K562 (cell line): ENCODE data around the gene CACNA1A. TPM values are rescaled to one million over a fixed set of nuclear protein-coding genes. Genes with fewer than 3 reads are reported as not detected.

ENCODE experiments used
- ATAC-seq: fragments of 200-7000 bp; cut with Tn5 transposase; 3 replicates; pipeline ENCODE4 v1.9.1; 2020; ENCODE audit warnings: moderate library complexity
- BruUV-seq: library from RNA; stranded (reverse); fragments of 400-500 nt; replicated peaks from 2 replicates; lab custom pipeline; 2021; lab: Mats Ljungman, UMichigan
- CTCF ChIA-PET: fragments of 300-600 bp; formaldehyde crosslinking; extraction: SDS; loops from one replicate; lab custom pipeline; 2021; ENCODE audit warnings: low intra/inter-chr PET ratio; lab: Yijun Ruan, JAX
- POLR2A ChIA-PET: fragments of 300-600, 350-650 bp; sonication (Branson Sonifier 250); formaldehyde crosslinking; extraction: SDS; loops from one replicate; lab custom pipeline; 2021; ENCODE audit warnings: antibody characterized with exemption, inconsistent platforms; lab: Yijun Ruan, JAX
- DNase-seq, 4 experiments: peaks; one replicate each; pipeline versions ENCODE4 v3.0.0 to v3.0.0-alpha.2; 2011 to 2018; ENCODE audit warnings: low spot score in 3 of 4, mixed read lengths in 3 of 4; ENCODE audit errors: extremely low read depth in 1 of 4
- FAIRE-seq: peaks from 2 replicates; lab custom pipeline; 2011; peaks lifted over from hg19 to GRCh38; lab: Jason Lieb, UNC
- H2AFZ ChIP-seq: 2 replicates; pipeline ENCODE4 v1.6.0; 2011; ENCODE audit warnings: low read depth, low read length, control low read depth, inconsistent platforms
- H3K27ac ChIP-seq: fragments of 200-600 bp; 3 replicates; pipeline ENCODE4 v1.8.0; 2011; ENCODE audit warnings: low read depth, mild to moderate bottlenecking, control low read depth, inconsistent platforms, low read length, moderate library complexity, mixed read lengths; ENCODE audit errors: extremely low read depth
- H3K27me3 ChIP-seq, 2 experiments: fragments of 300-600 bp in 1 of 2; 2 replicates in 1 of 2; 3 replicates in 1 of 2; pipeline versions ENCODE4 v1.6.0 to v1.8.0; 2011; ENCODE audit warnings: inconsistent platforms in 2 of 2, low read length in 2 of 2, mild to moderate bottlenecking in 1 of 2, mixed read lengths in 1 of 2, moderate library complexity in 1 of 2; ENCODE audit not compliant: control insufficient read depth in 2 of 2, insufficient read depth in 2 of 2
- H3K36me3 ChIP-seq: fragments of 300-600 bp; 3 replicates; pipeline ENCODE4 v1.8.0; 2011; ENCODE audit warnings: mild to moderate bottlenecking, low read length, inconsistent platforms; ENCODE audit not compliant: control insufficient read depth, insufficient read depth
- H3K4me1 ChIP-seq, 2 experiments: fragments of 200-600 bp in 1 of 2; replicated peaks in 1 of 2; 2 replicates in 1 of 2; 3 replicates in 1 of 2; pipeline versions ENCODE4 v1.5.1 to v1.8.0; 2011; ENCODE audit warnings: inconsistent platforms in 2 of 2, low read length in 2 of 2, mild to moderate bottlenecking in 1 of 2, mixed read lengths in 1 of 2, moderate library complexity in 1 of 2; ENCODE audit not compliant: control insufficient read depth in 2 of 2, insufficient read depth in 2 of 2
- H3K4me2 ChIP-seq: 2 replicates; pipeline ENCODE4 v1.6.1; 2011; ENCODE audit warnings: low read length, control low read depth, inconsistent platforms, mixed read lengths; ENCODE audit not compliant: insufficient read depth
- H3K4me3 ChIP-seq: fragments of 200-600 bp; sonication (generic), shearing (Covaris generic); 2 replicates; pipeline ENCODE4 v1.5.1; 2016; ENCODE audit warnings: control low read depth, inconsistent platforms
- H3K79me2 ChIP-seq: fragments of 200-600 bp; 3 replicates; pipeline ENCODE4 v1.8.0; 2011; ENCODE audit warnings: low read length, inconsistent platforms; ENCODE audit not compliant: control insufficient read depth, insufficient read depth
- H3K9ac ChIP-seq, 2 experiments: 2 replicates each; pipeline versions ENCODE4 v1.6.0 to v1.6.1; 2011; ENCODE audit warnings: low read depth in 2 of 2, low read length in 2 of 2, control low read depth in 1 of 2, inconsistent platforms in 1 of 2, mild to moderate bottlenecking in 1 of 2, mixed read lengths in 1 of 2; ENCODE audit not compliant: insufficient read depth in 1 of 2
- H3K9me1 ChIP-seq: one replicate; pipeline ENCODE4 v1.6.0; 2011; ENCODE audit warnings: inconsistent platforms, mild to moderate bottlenecking, low read length, moderate library complexity; ENCODE audit not compliant: control insufficient read depth, insufficient read depth
- H3K9me3 ChIP-seq: replicated peaks from 2 replicates; pipeline ENCODE4 v1.5.1; 2011; ENCODE audit warnings: low read depth, low read length, inconsistent platforms; ENCODE audit not compliant: control insufficient read depth, insufficient read depth
- H4K20me1 ChIP-seq: replicated peaks from 2 replicates; pipeline ENCODE4 v1.6.1; 2011; ENCODE audit warnings: low read length, inconsistent platforms, mixed read lengths; ENCODE audit not compliant: control insufficient read depth, insufficient read depth
- BRD4 ChIP-seq: fragments of 200-600 bp; sonication (generic); IDR thresholded peaks from 2 replicates; pipeline ENCODE4 v1.6.1; 2017; ENCODE audit warnings: inconsistent platforms
- MCM3 ChIP-seq: fragments of 450-650 bp; IDR thresholded peaks from 2 replicates; pipeline ENCODE4 v1.6.1; 2016
- SMARCE1 ChIP-seq: fragments of 450-650 bp; IDR thresholded peaks from 2 replicates; pipeline ENCODE4 v1.7.1; 2016; ENCODE audit warnings: mild to moderate bottlenecking
- ZBTB2 ChIP-seq: fragments of 450-650 bp; IDR thresholded peaks from 2 replicates; pipeline ENCODE4 v1.6.1; 2016; ENCODE audit warnings: antibody characterized with exemption
- ZNF239 ChIP-seq: fragments of 250-450 bp; sonication (Bioruptor Pico); IDR thresholded peaks from 2 replicates; pipeline ENCODE4 v1.4.0; 2020; ENCODE audit warnings: mild to moderate bottlenecking
- ZNF274 ChIP-seq: IDR thresholded peaks from 2 replicates; pipeline ENCODE4 v1.6.1; 2011; ENCODE audit warnings: low read depth, mild to moderate bottlenecking, low read length, moderate library complexity, borderline replicate concordance
- ZNF316 ChIP-seq: fragments of 450-650 bp; IDR thresholded peaks from 2 replicates; pipeline ENCODE4 v1.6.1; 2016
- WGBS: fragments of 100-300 bp; shearing (Covaris generic); methylation state at CpG from one replicate; pipeline ENCODE4 v1.1.6; 2016; ENCODE audit warnings: low coverage, mixed read lengths; ENCODE audit not compliant: insufficient coverage; ENCODE audit errors: missing lambda C conversion rate; 5-methylcytosine and 5-hydroxymethylcytosine counted together
- in situ Hi-C: fragments of 300-500 bp; cut with MboI; formaldehyde crosslinking; loops from 4 replicates; pipeline ENCODE4 v1.15.0; 2018; ENCODE audit warnings: inconsistent platforms, mixed read lengths
- intact Hi-C: fragments of 100-400 bp; cut with micrococcal nuclease; formaldehyde crosslinking; loops from 2 replicates; pipeline ENCODE4 v1.14.2; 2022
- polyA plus RNA-seq, 8 experiments: library from polyadenylated mRNA; depleted of rRNA in 4 of 8; stranded (reverse) in 5 of 8; unstranded in 3 of 8; fragments of >200 nt; fragmentation: Nextera tagmentation in 2 of 8; fragmentation: Illumina TruSeq in 1 of 8; extraction: Ambion mirVana in 2 of 8; extraction: Trizol in 1 of 8; gene quantifications; 2 replicates each; pipeline versions ENCODE4 v1.2.1 to v1.2.3, GENCODE V29; 2011 to 2014; ENCODE audit warnings: inconsistent platforms in 1 of 8, missing spikeins in 1 of 8
- total RNA-seq, 7 experiments: library from RNA; depleted of rRNA in 6 of 7; stranded (reverse); fragments of >200 nt in 6 of 7; fragmentation: Illumina TruSeq in 2 of 7; extraction: Trizol in 2 of 7; gene quantifications; 2 replicates each; pipeline versions ENCODE4 v1.2.1 to v1.2.3, GENCODE V29; 2011 to 2021; ENCODE audit warnings: low replicate concordance in 1 of 7
- TF ChIP-seq, protein P1 (sequence below): fragments of 450-650 bp; formaldehyde crosslinking; IDR thresholded peaks from 2 replicates; pipeline ENCODE4 v1.4.0; 2022; ENCODE audit warnings: missing genetic modification characterization
- TF ChIP-seq, protein P2 (sequence below): fragments of 450-650 bp; IDR thresholded peaks from 2 replicates; pipeline ENCODE4 v1.6.1; 2018; ENCODE audit not compliant: partially characterized antibody

Gene CACNA1A
- total and polyA plus RNA-seq, 9 of the 15 experiments (the other 6 are each of a cell fraction or from before 2014, with no cell fraction given) = 0.03 to 0.20 (median 0.09) TPM; not detected in 1

DNA sequence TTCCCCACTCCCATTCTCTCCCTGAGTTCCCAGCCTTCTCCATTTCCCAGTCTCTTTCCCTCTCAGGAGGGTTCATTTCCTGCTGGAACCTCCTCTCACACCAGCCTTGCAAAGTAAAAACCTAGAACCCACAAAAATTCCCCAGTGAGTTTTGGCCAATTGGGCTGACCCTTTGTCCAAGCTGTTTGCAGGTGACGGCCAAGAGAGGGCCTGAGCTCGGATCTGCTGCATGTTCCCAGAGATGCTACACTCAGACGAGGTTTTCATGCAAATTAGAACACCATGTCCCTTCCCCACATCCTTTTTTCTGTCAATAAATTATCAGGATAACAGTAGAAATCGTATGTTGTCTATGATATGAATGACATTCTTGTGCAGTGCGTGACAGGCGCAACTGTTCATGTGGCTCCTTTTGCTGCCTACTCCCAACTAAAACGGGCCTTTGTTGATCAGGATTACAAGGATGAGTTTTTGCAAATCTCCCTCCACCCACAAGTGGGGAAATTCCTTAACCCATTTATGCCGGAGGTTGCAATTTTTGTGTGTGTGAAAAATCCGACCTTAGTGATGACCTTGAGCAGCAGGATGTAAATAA lies 149.5 kb downstream of the CACNA1A start:
- H3K9me1 ChIP-seq = no peaks in the 10 kb centered on the region
- no TSS peak for BruUV-seq
- H2AFZ ChIP-seq = no peak overlapping the region
- no peak overlapping the region for H3K4me3 ChIP-seq
- POLR2A ChIA-PET = interaction anchor here (1.0 kb wide), 1 partner anchor 11 kb away, joined by 5 read pairs; no protein-coding TSS in a partner anchor
- H3K4me1 ChIP-seq = no peaks in the 10 kb centered on the region
- H3K9me3 ChIP-seq = no peaks in the 10 kb centered on the region
- peaks cover 23 to 47% of the 10 kb centered on the region in 2 experiments; a peak in 4 of 5 replicates for H3K27me3 ChIP-seq
- no peak overlapping the region for H3K4me2 ChIP-seq
- DNase-seq = no peak
- no peak for FAIRE-seq
- no peak for ATAC-seq
- intact Hi-C loops = no loop called here
- in situ Hi-C loops = no loop called here
- H3K79me2 ChIP-seq = no peaks in the 10 kb centered on the region
- H3K27ac ChIP-seq = no peak overlapping the region
- no peaks in the 10 kb centered on the region for H3K36me3 ChIP-seq
- no peak overlapping the region for H3K9ac ChIP-seq
- WGBS = 2% methylated on average over 9 of the region's 9 CpGs
- H4K20me1 ChIP-seq = peaks cover 3% of the 10 kb centered on the region; the same call in 1 of the 2 replicates
- no peak for TF ChIP-seq SMARCE1
- no peak for TF ChIP-seq MCM3
- CTCF ChIA-PET = no interaction called here

- intact Hi-C loops = no loop called here
- 0% methylated on average over 8 of the region's 8 CpGs for WGBS
- H3K36me3 ChIP-seq = no peaks in the 10 kb centered on the region
- TF ChIP-seq BRD4 (no peak), ZNF239 (CRISPR knock-in tag) (no peak), ZBTB2 (no peak), ZNF316 (no peak), ZNF274 (no peak)
- TF ChIP-seq, protein P1, sequence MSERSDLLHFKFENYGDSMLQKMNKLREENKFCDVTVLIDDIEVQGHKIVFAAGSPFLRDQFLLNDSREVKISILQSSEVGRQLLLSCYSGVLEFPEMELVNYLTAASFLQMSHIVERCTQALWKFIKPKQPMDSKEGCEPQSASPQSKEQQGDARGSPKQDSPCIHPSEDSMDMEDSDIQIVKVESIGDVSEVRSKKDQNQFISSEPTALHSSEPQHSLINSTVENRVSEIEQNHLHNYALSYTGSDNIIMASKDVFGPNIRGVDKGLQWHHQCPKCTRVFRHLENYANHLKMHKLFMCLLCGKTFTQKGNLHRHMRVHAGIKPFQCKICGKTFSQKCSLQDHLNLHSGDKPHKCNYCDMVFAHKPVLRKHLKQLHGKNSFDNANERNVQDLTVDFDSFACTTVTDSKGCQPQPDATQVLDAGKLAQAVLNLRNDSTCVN = no peak
- TF ChIP-seq, protein P2, sequence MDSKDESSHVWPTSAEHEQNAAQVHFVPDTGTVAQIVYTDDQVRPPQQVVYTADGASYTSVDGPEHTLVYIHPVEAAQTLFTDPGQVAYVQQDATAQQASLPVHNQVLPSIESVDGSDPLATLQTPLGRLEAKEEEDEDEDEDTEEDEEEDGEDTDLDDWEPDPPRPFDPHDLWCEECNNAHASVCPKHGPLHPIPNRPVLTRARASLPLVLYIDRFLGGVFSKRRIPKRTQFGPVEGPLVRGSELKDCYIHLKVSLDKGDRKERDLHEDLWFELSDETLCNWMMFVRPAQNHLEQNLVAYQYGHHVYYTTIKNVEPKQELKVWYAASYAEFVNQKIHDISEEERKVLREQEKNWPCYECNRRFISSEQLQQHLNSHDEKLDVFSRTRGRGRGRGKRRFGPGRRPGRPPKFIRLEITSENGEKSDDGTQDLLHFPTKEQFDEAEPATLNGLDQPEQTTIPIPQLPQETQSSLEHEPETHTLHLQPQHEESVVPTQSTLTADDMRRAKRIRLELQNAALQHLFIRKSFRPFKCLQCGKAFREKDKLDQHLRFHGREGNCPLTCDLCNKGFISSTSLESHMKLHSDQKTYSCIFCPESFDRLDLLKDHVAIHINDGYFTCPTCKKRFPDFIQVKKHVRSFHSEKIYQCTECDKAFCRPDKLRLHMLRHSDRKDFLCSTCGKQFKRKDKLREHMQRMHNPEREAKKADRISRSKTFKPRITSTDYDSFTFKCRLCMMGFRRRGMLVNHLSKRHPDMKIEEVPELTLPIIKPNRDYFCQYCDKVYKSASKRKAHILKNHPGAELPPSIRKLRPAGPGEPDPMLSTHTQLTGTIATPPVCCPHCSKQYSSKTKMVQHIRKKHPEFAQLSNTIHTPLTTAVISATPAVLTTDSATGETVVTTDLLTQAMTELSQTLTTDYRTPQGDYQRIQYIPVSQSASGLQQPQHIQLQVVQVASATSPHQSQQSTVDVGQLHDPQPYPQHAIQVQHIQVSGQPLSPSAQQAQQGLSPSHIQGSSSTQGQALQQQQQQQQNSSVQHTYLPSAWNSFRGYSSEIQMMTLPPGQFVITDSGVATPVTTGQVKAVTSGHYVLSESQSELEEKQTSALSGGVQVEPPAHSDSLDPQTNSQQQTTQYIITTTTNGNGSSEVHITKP = no peak
These were observed 150.1 kb downstream of the CACNA1A start for GRCh38 chr19:13356185-13356584.

More at GRCh38 chr19:13356185-13356584, 150.1 kb downstream of the CACNA1A start:
- ChIA-PET POLR2A (no interaction called here), CTCF (no interaction called here)
- no peaks in the 10 kb centered on the region for H3K9me3 ChIP-seq
- H2AFZ ChIP-seq = no peak overlapping the region
- no peak overlapping the region for H3K4me2 ChIP-seq
- in situ Hi-C loops = no loop called here
- no peak for ATAC-seq
- H3K27ac ChIP-seq = no peak overlapping the region
- no TSS peak for BruUV-seq
- H3K79me2 ChIP-seq = no peaks in the 10 kb centered on the region
- DNase-seq = no peak
- peaks cover 19 to 42% of the 10 kb centered on the region in 2 experiments; a peak in 4 of 5 replicates for H3K27me3 ChIP-seq
- no peaks in the 10 kb centered on the region for H3K9me1 ChIP-seq
- no peak overlapping the region for H3K4me3 ChIP-seq
- FAIRE-seq = no peak
- no peak overlapping the region for H3K9ac ChIP-seq
- H3K4me1 ChIP-seq = no peaks in the 10 kb centered on the region
- H4K20me1 ChIP-seq = peaks cover 3% of the 10 kb centered on the region; the same call in 1 of the 2 replicates
